ENCODE measurements around the gene INPP4A.

GRCh38 chr2:98514096-98514639 is 69.5 kb downstream of the INPP4A start:
- no peak for TF ChIP-seq KDM1A (CRISPR knock-in tag; IDR thresholded peaks at IDR 0.05)
- no peak for TF ChIP-seq ZNF800 (CRISPR knock-in tag; IDR thresholded peaks at IDR 0.05)
- TF ChIP-seq EZH2 (conservative IDR thresholded peaks at IDR 0.05; ENCODE audit: low read depth, low read length): no peak
- TF ChIP-seq SOX5 (CRISPR knock-in tag; IDR thresholded peaks at IDR 0.05; ENCODE audit: borderline replicate concordance): no peak
- no peak for TF ChIP-seq CTCF (CRISPR knock-in tag; IDR thresholded peaks at IDR 0.05)
- TF ChIP-seq ATF7 (IDR thresholded peaks at IDR 0.05): no peak
- no peak for TF ChIP-seq ATF7 (CRISPR knock-in tag; IDR thresholded peaks at IDR 0.05)
- TF ChIP-seq ZFP36L2 (CRISPR knock-in tag; IDR thresholded peaks at IDR 0.05): no peak
- no peak for TF ChIP-seq ZNF512 (CRISPR knock-in tag; IDR thresholded peaks at IDR 0.05)
- TF ChIP-seq HMGXB4 (CRISPR knock-in tag; IDR thresholded peaks at IDR 0.05; ENCODE audit: borderline replicate concordance in 1 of 2, low read depth in 1 of 2): no peak
- no peak for TF ChIP-seq MXI1 (IDR thresholded peaks at IDR 0.05; ENCODE audit: borderline replicate concordance, low read depth, low read length)
